GM12865 (cell line): ENCODE measurements around the gene APOOL.
"Not testable (repeated sequence)": the region's sequence is repeated elsewhere in the genome, so short reads cannot be mapped to it uniquely, and the experiment has no call there.

Experiments
- DNase-seq: peaks from one replicate; pipeline ENCODE4 v3.0.0; 2010; ENCODE audit warnings: low read depth
- H3K4me3 ChIP-seq: 2 replicates; pipeline ENCODE4 v1.5.1; 2011; ENCODE audit warnings: mild to moderate bottlenecking, low read depth, low read length, control low read depth
- TF ChIP-seq, protein P1 (sequence below): IDR thresholded peaks from 2 replicates; pipeline ENCODE4 v1.5.1; 2011; ENCODE audit warnings: low read length, control low read depth, low read depth, inconsistent platforms; ENCODE audit not compliant: insufficient read depth; ENCODE audit errors: missing control alignments

The APOOL gene, protein sequence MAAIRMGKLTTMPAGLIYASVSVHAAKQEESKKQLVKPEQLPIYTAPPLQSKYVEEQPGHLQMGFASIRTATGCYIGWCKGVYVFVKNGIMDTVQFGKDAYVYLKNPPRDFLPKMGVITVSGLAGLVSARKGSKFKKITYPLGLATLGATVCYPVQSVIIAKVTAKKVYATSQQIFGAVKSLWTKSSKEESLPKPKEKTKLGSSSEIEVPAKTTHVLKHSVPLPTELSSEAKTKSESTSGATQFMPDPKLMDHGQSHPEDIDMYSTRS

GRCh38 chrX:85003655-85004244 lies at the start of gene APOOL:
TSS of gene APOOL (plus strand) at chrX:85003877. CDS start at chrX:85003913, 36 bp downstream.
- peak; percentile 4 for DNase-seq
- H3K4me3 ChIP-seq = no peak within 1 kb of the TSS
- TF ChIP-seq, protein P1, sequence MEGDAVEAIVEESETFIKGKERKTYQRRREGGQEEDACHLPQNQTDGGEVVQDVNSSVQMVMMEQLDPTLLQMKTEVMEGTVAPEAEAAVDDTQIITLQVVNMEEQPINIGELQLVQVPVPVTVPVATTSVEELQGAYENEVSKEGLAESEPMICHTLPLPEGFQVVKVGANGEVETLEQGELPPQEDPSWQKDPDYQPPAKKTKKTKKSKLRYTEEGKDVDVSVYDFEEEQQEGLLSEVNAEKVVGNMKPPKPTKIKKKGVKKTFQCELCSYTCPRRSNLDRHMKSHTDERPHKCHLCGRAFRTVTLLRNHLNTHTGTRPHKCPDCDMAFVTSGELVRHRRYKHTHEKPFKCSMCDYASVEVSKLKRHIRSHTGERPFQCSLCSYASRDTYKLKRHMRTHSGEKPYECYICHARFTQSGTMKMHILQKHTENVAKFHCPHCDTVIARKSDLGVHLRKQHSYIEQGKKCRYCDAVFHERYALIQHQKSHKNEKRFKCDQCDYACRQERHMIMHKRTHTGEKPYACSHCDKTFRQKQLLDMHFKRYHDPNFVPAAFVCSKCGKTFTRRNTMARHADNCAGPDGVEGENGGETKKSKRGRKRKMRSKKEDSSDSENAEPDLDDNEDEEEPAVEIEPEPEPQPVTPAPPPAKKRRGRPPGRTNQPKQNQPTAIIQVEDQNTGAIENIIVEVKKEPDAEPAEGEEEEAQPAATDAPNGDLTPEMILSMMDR = no peak

GRCh38 chrX:84956304-84956703 lies 47.4 kb upstream of the APOOL start:
- no peak overlapping the region for H3K4me3 ChIP-seq
- no peak for DNase-seq
- TF ChIP-seq, protein P1 = no peak

- no peak overlapping the region for H3K4me3 ChIP-seq
- TF ChIP-seq, protein P1 = no peak
- no peak for DNase-seq
Measured at GRCh38 chrX:84974803-84975202, 28.9 kb upstream of the APOOL start.

DNA sequence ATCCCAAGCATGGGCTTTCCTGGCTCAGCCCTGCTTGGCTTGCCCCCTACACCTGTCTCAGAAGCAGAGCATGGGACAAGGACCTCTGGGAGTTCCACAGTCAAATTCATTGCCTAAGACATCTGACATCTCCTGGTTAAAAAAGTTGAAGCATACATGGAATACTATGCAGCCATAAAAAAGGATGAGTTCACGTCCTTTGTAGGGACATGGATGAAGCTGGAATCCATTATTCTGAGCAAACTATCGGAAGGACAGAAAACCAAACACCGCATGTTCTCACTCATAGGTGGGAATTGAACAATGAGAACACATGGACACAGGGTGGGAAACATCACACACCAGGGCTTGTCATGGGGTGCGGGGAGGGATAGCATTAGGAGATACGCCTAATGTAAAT lies 11.9 kb upstream of the APOOL start:
- not testable (repeated sequence) for H3K4me3 ChIP-seq, DNase-seq

- DNase-seq = no peak
- TF ChIP-seq, protein P1 = no peak
- H3K4me3 ChIP-seq = no peak overlapping the region
Measured at GRCh38 chrX:84993150-84993549, 10.5 kb upstream of the APOOL start.

DNA sequence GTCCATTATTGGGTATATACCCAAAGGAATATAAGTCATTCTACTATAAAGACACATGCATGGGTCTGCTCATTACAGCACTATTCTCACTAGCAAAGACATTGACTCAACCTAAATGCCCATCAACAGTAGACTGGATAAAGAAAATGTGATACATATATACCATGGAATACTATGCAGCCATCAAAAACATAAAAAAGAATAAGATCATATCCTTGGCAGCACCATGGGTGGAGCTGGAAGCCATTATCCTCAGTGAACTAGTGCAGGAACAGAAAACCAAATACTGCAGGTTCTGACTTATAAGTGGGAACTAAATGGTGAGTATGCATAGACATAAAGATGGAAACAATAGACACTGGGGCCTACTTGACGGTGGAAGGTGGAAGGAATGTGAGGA lies 2.3 kb upstream of the APOOL start:
- TF ChIP-seq, protein P1 = no peak
- no peak overlapping the region for H3K4me3 ChIP-seq
- DNase-seq = no peak

GRCh38 chrX:85004255-85004654 lies 578 bp downstream of the APOOL start:
- TF ChIP-seq, protein P1 = no peak
- no peak for DNase-seq
- H3K4me3 ChIP-seq = no peak overlapping the region
